HG03103 (cell line): ENCODE measurements around the gene LZTFL1.

Source experiments
- ATAC-seq: cut with Tn5 transposase; IDR thresholded peaks from one replicate; pipeline ENCODE4 v1.9.1; 2021; ENCODE audit warnings: low read depth; ENCODE audit not compliant: unreplicated experiment

LZTFL1 gene

GRCh38 chr3:45841757-45842491, at the start of gene LZTFL1:
Gene LZTFL1 (minus strand): TSS chr3:45842119. CDS start chr3:45841991, 128 bp downstream.
- ATAC-seq: peak; percentile 90

- no peak for ATAC-seq
These were observed 48.5 kb upstream of the LZTFL1 start for GRCh38 chr3:45890405-45890804.

GRCh38 chr3:45889337-45889736, 47.4 kb upstream of the LZTFL1 start:
- ATAC-seq: no peak

GRCh38 chr3:45887759-45888511, 46.0 kb upstream of the LZTFL1 start:
- no peak for ATAC-seq

DNA sequence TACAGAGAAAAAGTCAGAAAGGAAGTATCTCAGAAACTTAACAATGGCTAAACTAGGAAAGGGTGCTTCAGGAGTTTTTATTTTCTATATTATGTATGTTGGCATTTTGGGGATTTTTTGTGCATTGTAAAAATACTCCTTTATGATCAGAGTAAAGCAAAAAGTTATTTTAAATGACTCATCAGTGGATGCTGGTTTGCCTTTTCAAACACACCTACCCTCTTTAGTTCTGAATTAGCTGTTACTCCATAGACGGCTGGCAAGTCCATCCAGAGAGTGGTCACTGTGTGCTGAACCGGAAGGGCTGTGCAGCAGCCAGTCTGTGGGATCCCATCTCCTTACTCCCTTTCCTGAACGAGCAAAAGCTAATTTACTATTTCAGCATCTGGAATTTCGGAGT, 45.4 kb upstream of the LZTFL1 start:
- no peak for ATAC-seq

GRCh38 chr3:45885979-45886705, 44.2 kb upstream of the LZTFL1 start, which contains the start of gene CCR9:
Gene CCR9 (plus strand): TSS chr3:45886543. CDS start chr3:45894934, 8,391 bp downstream.
- no peak for ATAC-seq

DNA sequence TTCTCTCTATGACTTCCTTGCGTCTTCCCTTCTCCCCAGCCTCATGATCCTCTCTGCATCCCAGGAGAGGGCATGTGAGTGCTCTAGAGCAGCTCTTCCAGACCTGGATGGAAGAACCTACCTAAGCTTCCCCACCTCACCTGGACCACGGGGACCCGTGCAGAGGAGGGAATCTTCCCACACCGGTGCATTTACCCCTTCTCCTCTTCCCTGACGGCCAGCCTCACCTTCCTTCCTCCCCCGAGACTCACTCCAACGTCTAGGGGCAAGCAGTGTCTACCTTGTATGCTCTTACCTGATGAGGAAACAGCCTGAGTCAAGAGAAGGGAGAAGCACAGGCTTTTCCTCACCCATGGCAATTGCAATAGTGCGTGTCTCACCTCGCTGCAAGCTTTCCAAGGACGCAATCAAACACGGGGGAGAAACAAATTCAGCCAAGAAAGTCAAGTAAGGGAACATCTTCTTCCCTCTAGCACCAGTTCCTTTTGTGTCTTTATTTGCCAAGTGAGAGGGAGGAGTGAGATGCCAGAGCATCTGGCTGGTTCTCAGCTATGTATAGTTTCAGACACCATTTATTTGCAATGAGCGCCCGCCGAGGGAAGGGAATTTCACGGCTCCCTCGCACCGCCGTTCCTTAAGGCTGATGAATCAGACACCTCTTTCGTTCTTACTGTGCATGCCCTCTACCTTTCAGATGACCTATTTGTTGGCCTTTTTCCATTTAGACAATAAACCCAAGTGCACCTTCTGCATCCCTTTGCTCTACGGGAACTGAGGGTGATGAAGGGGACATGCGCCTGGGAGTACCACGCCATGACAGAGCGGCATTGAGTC, 42.7 kb upstream of the LZTFL1 start:
- no peak for ATAC-seq

DNA sequence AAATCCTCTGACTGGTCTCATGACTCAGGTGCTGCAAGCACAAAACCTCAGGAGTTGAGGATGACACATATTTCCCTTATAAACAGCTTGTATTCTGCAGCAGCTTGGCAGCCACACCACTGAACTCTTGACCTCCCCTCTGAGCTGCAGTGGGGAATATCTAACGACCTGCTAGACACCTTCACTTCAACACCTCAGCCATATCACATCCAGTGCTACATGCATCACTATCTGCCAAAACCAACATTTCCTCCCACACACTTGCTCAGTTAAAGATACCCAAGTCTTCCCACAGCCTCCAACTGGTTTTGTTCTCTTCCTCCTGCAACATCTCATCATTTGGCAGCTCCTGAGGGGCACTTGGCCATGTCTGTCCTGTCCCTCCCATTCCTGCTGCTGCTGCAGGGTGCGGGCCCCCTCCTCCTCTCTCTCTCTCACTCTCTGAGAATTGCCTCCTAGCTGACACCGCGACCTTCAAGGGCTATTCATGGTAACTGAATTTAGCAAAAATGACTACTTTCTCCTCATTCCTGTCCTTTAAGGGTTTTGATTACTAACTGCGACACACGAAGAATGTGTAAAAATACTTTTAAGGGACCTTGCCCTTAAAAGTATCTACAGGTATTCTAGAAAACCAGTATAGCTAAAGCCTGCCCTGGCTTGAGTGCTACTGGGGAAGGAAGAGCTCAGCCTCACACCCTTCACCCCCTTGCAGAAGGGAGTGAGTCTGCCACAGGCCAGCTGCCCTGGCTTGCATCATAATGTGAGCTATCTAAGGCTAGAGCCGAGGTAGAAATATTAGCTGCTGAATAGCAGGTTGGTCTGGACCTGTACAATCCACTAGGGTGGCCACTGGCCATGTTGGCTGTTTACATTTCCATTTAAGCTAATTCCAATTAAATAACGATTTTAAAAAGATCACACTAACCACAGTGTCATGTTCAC, 39.4 kb upstream of the LZTFL1 start:
- ATAC-seq: no peak

GRCh38 chr3:45880725-45881077, 38.8 kb upstream of the LZTFL1 start:
- ATAC-seq: no peak

- no peak for ATAC-seq
These were observed 36.2 kb upstream of the LZTFL1 start for GRCh38 chr3:45878124-45878523.

- ATAC-seq: no peak
These were observed 32.9 kb upstream of the LZTFL1 start for GRCh38 chr3:45874677-45875346.

DNA sequence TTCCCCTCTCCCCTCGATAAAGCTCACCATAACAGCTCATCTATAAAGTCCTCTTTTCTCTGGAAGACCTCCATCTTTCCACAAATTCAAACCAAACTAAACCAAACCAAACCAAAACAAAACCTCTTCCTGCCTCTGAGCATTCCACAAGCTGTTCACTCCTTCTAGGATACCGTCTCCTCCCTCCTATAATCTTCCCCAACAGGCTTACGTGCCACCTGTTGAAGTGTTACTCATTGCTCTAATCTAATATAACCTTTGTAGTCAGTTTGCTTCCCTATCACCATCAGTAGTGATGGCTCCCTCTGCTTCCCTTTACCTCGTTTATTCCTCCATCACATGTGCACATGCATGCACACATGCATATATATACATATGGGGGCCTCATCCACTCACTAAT, 31.7 kb upstream of the LZTFL1 start:
- ATAC-seq: no peak

DNA sequence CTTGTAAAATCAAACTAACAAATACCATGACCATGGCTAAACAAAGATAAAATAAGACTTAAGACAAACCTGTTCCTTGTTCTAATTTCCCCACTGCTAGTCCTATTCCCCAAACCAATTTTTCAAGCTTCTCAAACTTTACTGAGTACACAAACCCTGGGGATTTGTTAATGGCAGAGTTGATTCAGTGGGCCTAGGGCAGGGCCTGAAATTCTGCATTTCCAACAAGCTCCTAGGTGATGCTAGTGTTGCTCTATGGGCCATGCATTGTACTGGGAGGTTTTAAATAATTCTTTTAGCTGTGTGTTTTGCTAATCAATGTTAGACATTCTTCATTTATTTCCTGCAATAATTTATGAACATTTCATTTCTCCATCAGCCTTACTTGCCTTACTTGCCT, 31.1 kb upstream of the LZTFL1 start:
- no peak for ATAC-seq

DNA sequence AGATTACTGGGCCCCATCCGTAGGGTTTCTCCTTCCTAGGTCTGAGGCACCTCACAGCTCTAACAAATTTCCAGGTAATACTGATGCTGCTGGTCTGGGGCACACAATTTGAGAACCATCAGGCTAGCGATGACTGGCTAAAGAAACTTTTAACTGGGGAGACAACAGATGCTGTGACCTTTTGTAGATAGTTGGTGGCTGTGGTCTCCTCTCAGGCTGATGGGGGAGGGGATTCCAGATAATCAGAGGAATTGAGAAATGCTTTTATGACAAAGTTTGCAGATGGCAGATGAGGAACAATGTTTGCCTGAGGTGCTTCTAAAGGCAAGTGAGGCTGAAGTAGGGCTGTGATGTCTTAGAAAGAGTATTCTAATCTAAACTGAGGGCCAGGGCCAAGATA, 30.6 kb upstream of the LZTFL1 start:
- ATAC-seq: no peak

GRCh38 chr3:45871780-45872179, 29.9 kb upstream of the LZTFL1 start:
- no peak for ATAC-seq

GRCh38 chr3:45870099-45870498, 28.2 kb upstream of the LZTFL1 start:
- ATAC-seq: no peak

GRCh38 chr3:45869638-45870037, 27.7 kb upstream of the LZTFL1 start:
- ATAC-seq: no peak

DNA sequence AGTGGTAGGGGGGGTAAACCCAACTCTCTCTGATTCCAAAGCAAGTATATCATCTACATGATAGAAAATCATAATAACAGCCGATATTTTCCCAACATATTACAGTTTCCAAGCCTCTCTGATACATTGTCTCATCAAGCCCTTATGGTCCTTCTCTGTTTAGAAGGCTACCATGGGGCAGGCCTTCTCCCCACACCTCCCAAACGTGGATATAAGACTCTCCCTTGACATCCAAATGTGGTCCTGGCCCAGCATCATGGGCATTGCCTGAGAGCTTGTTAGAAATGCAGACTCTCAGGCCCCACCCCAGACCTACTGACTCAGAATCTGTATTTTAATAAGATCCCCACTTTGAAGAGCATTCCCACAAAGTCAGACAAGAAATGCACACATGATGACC, 26.7 kb upstream of the LZTFL1 start:
- no peak for ATAC-seq

- ATAC-seq: no peak
These were observed 26.3 kb upstream of the LZTFL1 start for GRCh38 chr3:45868213-45868612.
